DMS153 treated with DMSO at 0.1 percent for 48 hours (cell line): ENCODE data around the gene DHRS12.

ENCODE experiments used
- DNase-seq: peaks from one replicate; lab custom pipeline; 2025; ENCODE audit not compliant: unreplicated experiment; lab: John Stamatoyannopoulos, UW

DHRS12 gene

DNA sequence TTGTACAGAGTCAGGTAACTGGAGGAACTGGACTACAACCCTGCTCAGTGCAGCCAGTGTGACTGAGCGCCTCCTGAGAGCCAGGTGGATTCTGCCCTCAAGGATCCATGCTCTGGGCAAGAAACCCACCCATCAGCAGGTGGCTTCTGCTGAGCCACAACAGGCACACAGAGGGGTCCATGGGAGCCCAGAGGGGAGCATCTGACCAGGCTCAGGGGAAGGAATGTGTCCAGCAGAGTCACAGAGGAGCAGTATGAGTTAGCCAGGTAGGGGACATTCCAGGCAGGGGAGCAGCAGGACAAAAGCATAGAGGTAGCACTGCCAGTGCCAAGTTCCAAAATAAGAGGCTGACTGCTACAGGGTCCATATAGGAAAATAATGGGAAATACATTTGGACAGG, 19.9 kb downstream of the DHRS12 start:
- DNase-seq: no peak

DNA sequence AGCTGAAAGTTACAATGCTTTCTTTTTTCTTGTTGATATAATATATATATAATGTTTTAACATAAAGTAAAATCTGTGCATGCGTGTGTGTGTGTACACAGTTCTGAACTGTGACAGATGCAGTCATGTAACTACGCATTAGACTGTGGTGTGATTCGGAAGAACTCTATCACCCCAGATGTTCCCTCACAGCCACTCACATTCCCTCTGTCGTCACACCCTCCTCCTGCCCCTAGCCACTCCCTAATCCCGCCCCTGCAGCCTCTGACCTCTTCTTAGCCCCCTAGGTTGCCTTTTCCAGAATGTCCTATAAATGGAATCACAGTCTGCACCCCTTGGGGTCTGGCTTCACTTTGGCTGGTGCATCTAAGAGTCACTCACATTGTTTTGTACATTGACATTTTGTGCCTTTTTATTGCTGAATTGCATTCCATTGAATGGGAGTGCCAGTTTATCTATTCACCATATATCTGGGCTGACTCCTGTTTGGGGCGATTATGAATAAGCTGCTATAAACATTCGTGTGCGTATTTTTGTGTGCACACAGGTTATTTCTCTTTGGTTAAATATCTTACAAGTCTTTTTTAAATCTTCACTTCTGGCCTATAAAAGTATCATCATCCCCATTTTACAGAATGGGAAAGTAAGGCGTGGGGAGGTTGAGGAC, 20.4 kb downstream of the DHRS12 start:
- no peak for DNase-seq

DNA sequence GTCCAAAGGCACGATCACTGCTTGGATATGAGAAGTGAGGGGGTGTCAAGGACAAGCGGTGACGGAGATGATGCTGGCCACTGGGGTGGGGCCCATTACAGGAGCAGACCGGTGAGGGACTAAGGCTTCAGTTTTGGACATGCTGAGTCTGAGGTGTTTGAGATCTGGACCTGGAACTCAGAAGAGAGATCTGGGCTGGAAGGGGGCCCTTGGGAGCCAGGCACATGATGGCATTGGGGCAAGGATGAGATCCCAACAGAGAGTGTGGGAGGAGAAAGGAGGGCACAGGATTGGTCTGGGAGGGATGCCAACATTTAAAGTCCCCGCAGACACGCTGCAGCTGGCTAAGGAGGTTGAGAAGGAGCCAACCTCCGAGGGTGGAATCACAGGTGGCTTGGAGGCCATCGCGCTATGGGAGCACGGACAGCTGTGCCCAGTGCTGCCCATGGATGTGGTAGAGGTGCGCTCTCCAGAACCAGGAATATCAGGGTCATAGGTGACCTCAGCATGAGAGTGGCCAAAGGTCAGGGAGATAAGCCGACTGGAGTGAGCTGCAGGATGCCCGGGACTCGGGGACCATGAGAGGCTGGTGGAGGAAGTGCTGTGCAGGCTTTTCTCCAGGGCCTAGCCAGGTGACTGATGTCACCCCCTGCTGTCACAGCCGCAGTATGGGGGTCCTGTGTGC, 21.8 kb downstream of the DHRS12 start:
- no peak for DNase-seq

DNA sequence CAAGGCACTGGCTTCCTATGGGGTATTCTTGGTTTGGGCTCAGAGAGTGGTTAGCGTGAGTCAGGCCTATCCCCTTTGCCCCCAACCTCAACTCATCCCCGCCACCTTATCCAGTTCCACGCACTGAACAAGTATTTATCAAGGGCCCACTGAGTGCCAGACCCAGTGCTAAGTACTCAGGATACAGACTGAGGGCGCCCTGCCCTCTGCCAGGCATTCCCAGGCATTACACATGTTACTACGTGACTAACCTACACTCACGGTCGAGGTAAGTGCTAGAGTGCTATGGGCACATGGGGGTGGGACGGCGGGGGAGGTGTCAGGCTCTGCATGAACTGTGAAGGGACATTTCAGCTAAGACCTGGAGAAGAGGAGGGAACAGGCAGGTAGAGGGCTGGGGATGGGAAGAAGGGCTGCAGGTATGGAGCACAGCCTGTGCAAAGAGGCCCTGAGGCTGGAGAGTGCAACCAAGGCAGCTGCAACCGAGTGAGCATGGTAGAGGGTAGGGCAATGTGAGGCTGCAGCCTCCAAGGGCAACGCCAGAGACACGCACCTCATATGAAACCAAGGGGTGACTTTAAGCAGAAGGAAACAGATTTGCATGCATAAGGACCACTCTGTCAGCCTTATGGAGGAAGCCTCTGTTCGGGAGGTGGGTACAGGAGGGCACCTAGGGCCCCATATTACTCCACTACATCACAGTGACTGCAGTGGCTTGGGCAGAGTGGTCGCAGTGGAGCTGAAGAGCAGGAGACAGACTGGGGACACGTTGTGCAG, 22.5 kb downstream of the DHRS12 start:
- DNase-seq: no peak

- no peak for DNase-seq
Observed at GRCh38 chr13:51780099-51780498, 23.9 kb downstream of the DHRS12 start.

GRCh38 chr13:51778392-51778791, 25.6 kb downstream of the DHRS12 start:
- DNase-seq: peak; percentile 16

GRCh38 chr13:51777921-51778320, 26.0 kb downstream of the DHRS12 start:
- DNase-seq: no peak

- DNase-seq: no peak
Observed at GRCh38 chr13:51776179-51776578, 27.8 kb downstream of the DHRS12 start.

DNA sequence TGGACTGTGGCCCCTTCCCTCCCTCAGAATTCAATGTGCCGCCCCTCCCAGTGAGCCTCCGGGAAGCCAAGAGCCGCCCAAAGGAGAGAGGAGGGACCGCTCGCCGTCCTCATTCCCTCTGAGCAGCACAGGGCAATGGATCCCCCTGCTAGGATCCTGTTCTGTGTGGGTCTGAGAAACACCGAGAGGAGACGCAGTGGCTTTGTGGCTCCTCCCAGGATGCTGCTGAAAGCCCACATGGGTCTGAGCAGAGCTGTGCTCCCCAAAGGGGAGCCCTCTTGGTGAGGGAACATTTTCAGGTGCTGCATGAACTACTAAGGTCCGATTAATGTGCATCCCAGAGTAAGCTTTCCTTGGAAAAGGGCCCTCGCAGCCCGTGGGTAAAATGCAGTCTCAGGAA, 30.4 kb downstream of the DHRS12 start:
- no peak for DNase-seq

- no peak for DNase-seq
Observed at GRCh38 chr13:51772781-51773180, 31.2 kb downstream of the DHRS12 start.

GRCh38 chr13:51772105-51772455, 31.9 kb downstream of the DHRS12 start:
- DNase-seq: no peak

GRCh38 chr13:51771418-51772104, 32.4 kb downstream of the DHRS12 start:
- peak; percentile 47 for DNase-seq

DNA sequence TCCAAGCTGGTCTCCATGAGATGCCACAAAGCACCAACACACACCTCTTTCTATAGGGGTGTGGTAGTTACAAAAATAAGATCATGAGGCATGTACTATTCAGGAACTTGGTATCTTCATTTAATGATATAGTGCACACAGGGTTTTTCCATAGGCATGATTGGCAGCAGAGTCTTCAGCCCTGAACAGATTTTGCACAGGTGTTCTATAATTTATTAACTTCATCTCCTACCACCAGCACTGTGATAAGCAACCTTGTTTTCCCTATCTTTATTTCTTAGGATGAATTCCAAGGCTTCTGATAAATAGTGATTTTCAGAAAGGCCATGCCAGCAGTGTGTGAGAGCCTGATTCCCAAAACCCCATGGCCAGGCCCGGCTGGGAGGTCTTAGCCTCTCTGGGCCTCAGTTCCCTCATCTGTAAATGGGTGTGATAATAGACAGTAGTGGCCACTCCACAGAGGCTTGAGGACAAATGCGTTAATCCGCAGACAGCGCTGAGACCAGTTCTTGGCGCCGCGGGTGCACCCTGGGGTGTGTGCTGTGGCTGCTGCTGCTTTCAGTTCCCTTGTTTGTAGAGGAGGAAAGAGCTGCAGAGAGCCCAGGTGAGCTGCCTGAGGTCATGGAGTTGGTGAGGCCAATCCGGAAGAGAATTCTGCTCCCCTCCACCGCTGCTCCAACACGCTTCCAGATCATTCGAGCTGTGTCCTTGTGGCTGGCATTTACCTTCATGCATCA, 33.1 kb downstream of the DHRS12 start:
- DNase-seq: peak; percentile 59

GRCh38 chr13:51770160-51770559, 33.8 kb downstream of the DHRS12 start:
- no peak for DNase-seq

- DNase-seq: no peak
Observed at GRCh38 chr13:51769455-51770127, 34.4 kb downstream of the DHRS12 start.

DNA sequence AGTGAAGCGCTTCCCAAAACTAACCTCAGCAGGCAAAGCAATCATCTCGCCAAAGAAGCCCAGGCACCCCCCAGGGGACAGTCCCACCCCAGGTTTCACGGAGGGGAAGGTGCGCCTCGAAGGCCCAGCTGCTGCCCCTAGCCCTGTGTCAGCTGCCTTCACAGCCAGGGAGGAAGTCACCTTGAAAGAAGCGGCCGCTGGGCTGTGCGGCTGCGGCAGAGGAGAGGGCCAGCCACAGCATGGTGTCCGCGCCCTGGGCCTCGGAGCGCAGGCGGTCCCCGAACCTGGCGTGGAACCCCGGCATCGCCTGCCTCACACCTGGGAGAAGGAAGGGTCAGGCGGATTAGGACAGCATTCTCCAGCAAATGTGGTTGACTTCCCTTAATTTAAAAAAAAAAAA, 35.0 kb downstream of the DHRS12 start:
- DNase-seq: no peak

- no peak for DNase-seq
Observed at GRCh38 chr13:51768378-51768921, 35.5 kb downstream of the DHRS12 start.

DNA sequence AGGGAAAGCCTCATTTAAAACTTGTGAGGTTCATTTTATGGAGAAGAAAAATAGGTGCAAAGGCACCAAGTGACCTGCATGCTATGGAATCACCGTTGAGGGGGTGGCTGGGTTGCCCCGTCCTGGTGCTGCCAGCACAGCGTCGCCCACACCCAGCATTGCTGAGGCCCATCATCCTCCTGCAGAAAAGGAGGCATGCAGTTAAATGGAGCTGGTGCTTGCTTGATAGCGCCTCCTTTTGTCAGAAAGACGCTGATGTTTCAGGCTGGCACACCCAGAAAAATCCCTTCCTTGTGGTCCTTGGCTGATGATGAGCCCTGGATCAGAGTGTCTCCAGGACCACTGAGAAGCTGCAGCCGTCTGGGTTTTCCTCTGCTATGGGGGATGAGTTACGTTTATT, 36.9 kb downstream of the DHRS12 start:
- DNase-seq: no peak

- no peak for DNase-seq
Observed at GRCh38 chr13:51765142-51765515, 38.8 kb downstream of the DHRS12 start.
